ENCODE results near the gene WDR37.
"Not testable (repeated sequence)": the region's sequence is repeated elsewhere in the genome, so short reads cannot be mapped to it uniquely, and the experiment has no call there.

WDR37 gene

DNA sequence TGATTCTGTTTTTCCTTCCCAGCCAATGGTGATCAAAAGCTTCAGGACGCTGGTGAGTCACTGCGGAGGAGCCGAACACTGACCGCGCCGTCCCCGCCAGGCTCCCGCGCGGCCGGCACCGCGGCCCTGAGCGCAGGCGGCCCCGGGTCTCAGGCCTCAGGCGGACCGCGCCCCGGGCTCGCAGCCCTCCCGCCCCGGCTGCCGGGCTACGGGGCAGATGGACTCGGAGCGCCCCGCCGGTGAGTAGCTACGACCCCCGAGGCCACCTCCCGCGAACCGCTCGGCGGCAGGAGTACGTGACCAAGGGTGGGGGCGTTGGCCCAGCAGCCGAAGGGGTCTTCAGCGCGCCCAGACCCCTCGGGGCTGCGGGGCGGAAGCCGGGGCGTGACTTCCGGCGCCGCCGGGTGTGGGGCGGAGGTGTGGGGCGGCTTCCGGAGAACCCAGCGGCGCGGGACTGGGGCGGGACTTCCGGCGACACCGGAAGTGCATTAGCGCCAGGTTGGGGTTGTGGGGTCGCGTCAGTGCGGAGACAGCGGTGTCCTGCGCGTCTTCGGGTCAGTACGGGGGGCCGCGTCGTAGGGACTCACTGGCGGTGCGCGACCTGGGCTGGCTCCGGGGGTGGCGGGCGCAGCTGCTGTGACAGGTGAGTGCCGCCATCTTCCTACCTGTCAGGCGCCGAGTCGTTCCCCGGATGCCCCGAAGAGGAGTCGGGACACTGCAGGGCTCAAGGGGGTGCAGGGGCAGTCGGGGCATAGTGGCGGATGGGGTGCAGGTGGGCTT lies at the start of gene WDR37:
Gene WDR37 (plus strand): TSS at position 60 of the 780 bp plus-strand sequence. CDS start 15,771 bp downstream, outside the sequence.
- DNase-seq: peak; percentile 55

- DNase-seq: no peak
Measured at GRCh38 chr10:1006573-1006972, 49.6 kb upstream of the WDR37 start.

- no peak for DNase-seq
Measured at GRCh38 chr10:1007583-1007982, 48.6 kb upstream of the WDR37 start.

DNA sequence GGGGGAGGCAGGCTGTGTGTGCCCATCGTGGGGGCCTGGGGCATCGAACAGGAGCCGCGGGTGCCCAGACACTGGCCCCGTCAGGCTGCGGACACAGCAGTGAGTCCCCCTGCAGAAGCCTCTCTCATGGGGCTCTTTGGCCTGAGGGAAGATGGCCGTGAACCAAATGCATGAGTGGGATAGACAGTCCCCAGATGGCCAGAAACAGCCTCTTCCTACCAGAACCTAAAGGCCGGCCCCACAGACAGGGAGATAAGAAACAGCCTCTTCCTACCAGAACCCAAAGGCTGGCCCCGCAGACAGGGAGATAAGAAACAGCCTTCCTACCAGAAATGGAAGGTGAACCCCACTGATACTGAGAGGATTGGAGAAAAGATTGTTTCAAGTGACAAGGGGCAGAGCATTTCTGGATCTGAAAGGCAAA lies 47.1 kb upstream of the WDR37 start:
- DNase-seq: no peak

GRCh38 chr10:1009947-1010346 lies 46.2 kb upstream of the WDR37 start:
- not testable (repeated sequence) for DNase-seq

DNA sequence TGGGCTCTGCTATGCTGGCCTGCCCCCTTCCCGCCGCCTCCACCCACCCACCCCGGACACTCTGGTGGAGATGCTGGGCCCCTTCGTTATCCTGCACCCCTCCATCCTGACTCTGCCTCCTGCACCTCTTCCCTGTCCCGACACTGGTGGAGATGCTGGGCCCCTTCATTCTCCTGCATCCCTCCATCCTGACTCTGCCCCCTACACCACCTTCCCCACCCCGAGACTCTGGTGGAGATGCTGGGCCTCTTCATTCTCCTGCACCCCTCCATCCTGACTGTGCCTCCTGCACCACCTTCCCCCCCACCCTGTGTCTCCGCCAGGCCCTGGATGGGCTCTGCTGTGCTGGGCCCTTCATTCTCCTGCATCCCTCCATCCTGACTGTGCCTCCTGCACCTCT lies 45.5 kb upstream of the WDR37 start:
- no peak for DNase-seq

DNA sequence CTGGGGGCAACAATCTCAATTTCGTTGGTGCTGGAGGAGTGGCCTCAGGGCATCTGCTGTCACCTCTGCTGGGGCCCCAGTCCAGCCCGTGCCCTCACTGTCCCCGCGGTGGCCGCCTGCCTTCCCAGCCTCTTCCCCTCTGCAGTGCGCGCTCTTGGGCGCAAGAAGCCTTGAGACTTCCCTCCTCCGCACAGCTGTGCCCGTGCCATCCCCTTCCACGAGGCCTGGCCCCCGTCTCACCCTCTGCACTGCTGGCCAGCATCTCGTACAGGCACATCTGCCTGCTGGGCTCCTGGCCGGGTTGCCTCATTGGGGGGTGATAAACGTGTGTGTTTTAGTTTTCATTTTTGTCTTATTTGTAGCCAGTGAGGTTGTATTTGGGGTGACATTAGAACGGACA lies 44.5 kb upstream of the WDR37 start:
- DNase-seq: no peak

DNA sequence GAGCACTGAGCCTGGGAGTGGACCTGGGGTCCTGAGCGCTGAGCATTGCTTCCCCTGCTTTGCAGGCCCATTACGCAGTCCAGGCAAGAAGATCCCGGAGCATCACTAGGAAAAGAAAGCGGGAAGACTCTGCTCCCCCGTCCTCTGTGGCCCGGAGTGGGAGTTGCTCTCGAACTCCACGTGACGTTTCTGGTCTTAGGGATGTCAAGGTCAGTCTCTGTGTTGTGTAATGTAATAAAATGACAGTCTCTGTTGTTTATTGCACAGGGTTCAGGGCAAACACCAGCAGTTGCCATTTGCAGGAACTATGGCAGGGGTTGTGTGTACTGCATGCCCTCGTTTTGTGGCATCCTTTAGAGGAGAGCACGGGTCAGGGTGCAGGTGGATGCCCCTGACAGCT lies 40.5 kb upstream of the WDR37 start:
- DNase-seq: no peak

- no peak for DNase-seq
Measured at GRCh38 chr10:1019362-1019761, 36.8 kb upstream of the WDR37 start.

DNA sequence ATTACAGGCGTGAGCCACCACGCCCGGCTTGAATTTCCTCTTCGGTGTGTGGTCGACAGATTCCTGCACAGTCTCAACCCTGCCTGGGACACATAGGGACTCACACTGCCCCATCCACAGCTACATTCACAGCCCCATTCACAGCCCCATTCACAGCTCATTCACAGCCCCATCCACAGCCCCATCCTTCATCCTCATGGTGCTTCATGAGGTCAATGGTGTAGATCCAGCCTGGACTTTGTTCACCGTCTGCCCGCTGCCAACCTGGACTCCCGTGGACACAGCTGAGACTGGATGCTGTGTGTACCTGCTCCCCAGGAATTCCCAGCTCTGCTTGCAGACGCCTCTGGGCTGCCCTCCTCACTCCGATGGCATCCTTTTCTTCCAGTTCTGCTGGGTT lies 35.7 kb upstream of the WDR37 start:
- DNase-seq: no peak

DNA sequence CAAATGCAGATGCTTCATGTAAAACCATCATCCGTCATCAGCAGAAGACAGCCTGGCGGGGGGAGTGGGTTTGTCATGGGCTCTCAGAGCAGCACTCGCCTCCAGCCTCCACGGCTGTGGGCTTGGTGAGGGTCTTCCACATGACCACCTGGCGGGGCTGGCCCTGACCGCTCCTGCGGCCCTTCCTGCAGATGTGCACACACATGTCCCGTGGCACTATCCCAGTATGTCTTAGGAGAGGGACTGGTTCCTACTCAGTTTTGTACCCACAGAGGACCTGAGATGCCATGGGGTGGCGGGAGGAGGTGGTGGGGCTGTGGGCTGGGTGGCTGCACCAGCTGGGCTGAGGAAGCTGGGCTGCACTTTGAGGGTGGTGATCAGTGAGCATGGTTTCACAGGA lies 35.2 kb upstream of the WDR37 start:
- DNase-seq: no peak

DNA sequence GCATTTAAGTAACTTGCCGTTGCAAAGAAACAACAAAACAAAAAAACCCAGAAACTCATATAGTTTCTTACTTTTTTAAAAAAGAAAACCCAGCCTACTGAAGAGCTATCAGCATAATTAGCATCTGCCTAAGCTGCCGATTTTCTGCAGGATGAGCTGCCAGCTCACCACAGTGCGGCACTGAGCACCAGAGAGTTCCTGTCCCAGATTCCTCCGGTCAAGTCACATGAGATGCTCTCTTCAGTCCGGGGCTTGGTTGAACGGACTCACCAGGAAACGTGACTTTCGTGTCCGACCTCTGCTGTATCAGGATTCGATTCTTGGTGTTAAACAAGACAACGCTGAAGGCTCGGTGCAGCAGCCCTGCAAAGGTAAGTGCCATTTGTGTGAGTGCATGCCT lies 33.8 kb upstream of the WDR37 start:
- no peak for DNase-seq

DNA sequence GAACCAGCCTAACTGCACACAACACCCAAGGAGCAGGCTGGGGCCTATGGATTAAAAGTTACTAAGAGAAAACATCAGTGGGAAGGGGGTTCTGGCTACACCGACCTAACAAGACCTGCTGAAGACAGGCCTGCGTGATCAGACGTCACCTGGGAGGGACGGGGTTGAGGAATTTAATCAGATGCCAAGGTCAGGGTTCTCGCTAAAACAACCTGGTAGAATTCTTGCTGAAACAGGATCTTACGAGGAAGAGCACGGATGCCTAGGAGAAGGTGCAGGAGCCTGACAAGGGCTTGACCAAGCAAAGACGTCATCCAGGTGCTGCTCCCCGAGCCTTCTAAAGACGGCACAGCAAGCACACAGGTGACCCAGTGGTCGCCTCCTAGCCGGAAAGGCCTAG lies 32.1 kb upstream of the WDR37 start:
- DNase-seq: no peak

DNA sequence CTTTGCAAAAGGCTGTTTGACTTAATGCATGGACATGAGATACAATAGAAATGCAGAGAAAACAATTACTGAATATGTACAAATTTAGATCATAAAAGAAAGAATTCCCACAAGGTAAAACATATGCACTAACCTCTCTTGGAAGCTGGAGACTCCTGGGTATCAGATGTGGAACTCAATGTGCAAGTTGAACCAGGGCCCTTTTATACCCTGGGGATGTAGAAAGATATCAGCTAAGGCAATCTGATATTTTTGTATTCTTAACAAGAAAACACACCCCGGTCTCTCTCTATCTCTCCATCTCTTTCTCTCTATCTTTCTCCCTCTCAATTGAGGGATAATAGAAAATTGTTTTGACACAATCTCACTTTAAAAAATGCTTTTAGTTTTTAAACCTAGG lies 30.5 kb upstream of the WDR37 start, which contains the start of gene IDI2:
Gene IDI2 (minus strand): TSS at position 177 of the 400 bp plus-strand sequence. CDS start 1,136 bp downstream, outside the sequence.
- DNase-seq: no peak

DNA sequence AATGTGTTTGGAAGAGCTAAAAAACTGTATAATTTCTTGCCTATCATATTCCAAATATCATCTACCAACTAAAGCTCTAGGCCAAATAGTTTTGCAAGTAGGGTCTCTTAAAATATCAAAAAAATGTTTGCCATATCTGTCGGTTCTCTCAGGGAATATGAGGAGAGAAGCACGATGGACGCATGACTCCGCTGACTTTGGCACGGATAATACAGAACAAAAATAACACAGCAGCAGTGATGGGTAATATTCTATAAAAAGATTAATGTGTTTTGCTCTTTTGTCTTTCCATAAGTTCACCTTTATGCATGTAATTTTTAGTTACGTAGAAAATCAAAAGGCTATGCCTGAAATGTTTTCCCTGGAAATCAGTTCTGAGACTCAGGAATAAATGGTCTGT lies 29.6 kb upstream of the WDR37 start:
- DNase-seq: no peak

DNA sequence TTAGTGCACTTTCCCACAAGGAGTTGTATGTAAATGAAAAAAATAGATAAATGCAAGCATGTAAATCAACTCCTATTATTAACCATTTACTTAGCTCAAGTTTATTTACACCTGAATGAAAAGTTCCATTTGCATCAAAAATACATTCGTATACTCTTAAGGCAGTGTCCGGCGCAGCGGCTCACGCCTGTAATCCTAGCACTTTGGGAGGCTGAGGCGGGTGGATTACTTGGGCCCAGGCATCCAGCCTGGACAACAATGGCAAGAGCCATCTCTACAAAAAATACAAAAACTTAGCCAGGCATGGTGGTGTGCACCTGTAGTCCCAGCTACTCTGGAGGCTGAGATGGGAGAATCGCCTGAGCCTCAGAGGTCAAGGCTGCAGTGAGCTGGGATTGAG lies 26.3 kb upstream of the WDR37 start:
- DNase-seq: no peak

DNA sequence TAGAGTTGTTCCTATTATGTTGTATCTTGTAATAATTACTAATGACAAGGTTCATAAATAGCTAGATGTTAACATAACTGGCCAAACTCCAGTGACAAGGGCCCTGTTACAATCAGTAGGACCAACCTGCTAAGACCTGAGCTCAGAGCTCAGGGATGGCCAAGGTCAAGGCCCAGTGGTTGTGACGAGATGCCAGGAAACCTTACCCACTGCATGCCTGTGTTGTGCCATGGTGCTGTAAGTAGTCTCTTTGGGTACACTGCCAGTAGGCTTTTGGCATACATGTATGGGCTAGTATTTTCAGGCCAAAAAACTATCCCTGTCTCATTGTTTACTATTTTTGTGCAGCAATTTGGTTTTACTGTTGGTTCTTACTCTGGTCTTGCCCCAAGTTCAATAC lies 22.6 kb upstream of the WDR37 start:
- no peak for DNase-seq

- no peak for DNase-seq
Measured at GRCh38 chr10:1034758-1035157, 21.4 kb upstream of the WDR37 start.

- no peak for DNase-seq
Measured at GRCh38 chr10:1035201-1035600, 21.0 kb upstream of the WDR37 start.

DNA sequence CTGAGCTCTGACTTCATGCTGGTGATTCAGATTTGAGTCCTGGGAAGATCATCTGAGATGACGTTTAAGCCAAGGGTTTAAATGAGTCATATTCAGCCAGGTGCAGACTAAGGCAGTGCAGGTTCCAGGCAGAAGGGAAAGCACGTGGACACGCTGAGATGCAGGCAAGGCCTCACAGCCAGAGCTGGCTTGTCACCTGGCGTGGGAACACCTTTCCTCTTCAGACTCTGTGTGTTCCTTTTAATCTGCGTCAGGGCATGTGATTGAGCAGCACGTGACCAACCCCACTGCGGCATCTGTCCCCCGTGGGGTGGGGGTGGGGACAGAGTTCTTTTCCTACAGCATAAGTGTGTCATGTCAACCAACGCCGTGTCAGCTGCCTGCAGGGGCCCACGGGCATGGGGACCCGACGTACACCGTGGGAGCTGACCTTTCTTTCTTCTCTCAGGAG lies 19.8 kb upstream of the WDR37 start:
- no peak for DNase-seq

GRCh38 chr10:1037098-1037497 lies 19.1 kb upstream of the WDR37 start:
- no peak for DNase-seq

DNA sequence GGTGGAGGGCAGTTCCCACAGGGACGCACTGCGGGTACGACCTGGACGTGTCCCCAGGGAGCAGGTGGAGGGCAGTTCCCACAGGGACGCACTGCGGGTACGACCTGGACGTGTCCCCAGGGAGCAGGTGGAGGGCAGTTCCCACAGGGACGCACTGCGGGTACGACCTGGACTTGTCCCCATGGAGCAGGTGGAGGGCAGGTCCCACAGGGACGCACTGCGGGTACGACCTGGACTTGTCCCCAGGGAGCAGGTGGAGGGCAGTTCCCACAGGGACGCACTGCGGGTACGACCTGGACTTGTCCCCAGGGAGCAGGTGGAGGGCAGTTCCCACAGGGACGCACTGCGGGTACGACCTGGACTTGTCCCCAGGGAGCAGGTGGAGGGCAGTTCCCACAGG lies 17.4 kb upstream of the WDR37 start:
- DNase-seq: not testable (repeated sequence)

DNA sequence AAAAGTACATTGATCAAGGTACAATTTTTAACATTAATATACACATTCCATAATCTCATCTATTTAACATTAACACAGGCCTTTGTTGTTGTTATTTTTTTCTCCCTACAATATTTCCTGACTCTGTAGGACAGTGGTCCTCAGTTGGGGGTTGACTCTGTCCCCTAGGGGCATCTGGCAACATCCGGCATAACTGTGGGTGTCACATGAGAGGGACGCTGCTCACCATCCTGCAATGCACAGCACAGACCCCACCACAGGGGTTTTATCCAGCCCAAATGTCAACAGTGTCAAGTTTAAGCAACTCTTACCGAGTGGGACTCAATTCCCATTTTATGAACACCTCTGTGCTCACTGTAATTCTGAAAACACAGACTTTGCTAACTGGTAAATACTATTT lies 16.1 kb upstream of the WDR37 start:
- no peak for DNase-seq

DNA sequence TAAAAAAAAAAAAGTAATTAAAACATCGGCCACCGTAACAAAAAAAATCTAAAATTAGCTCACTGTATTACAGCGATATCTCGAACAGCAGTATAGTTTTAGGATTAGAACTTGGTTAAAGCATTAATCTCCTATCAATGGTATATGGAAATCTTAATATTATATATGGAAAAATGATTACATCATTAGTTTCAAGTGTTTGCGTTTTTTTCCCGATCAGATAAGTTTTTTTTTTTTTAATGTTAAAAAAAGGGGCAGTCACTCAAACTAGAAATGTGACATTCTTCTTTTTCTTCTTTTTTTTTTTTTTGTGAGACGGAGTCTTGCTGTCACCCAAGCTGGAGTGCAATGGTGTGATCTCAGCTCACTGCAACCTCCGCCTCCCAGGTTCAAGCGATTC lies 14.7 kb upstream of the WDR37 start:
- no peak for DNase-seq

- DNase-seq: no peak
Measured at GRCh38 chr10:1043532-1043995, 12.6 kb upstream of the WDR37 start.

Measured in NCI-H1105 treated with DMSO at 0.1 percent for 48 hours (cell line).